Fibroblast of skin of right biceps (primary cell): ENCODE results near the gene ZC3H4.

Experiments used
- DNase-seq: peaks from one replicate; pipeline ENCODE4 v3.0.0-alpha.2; 2013

ZC3H4 gene

GRCh38 chr19:47112997-47113849 is at the start of gene ZC3H4:
Gene ZC3H4, minus strand, starts transcription at chr19:47113776. Its CDS starts 1,192 bp downstream, at chr19:47112584.
- peak; percentile 99 for DNase-seq

- DNase-seq: no peak
Observed at GRCh38 chr19:47161876-47162489, 48.4 kb upstream of the ZC3H4 start.

- DNase-seq: peak; percentile 80
Observed at GRCh38 chr19:47158879-47159503, 45.4 kb upstream of the ZC3H4 start.

- DNase-seq: no peak
Observed at GRCh38 chr19:47158367-47158791, 44.8 kb upstream of the ZC3H4 start.

GRCh38 chr19:47157431-47158321 is 44.1 kb upstream of the ZC3H4 start:
- DNase-seq: peak; percentile 76

GRCh38 chr19:47156861-47157430 is 43.4 kb upstream of the ZC3H4 start:
- peak; percentile 47 for DNase-seq

GRCh38 chr19:47155148-47155547 is 41.6 kb upstream of the ZC3H4 start:
- DNase-seq: no peak

- DNase-seq: no peak
Observed at GRCh38 chr19:47153266-47153665, 39.7 kb upstream of the ZC3H4 start.

- no peak for DNase-seq
Observed at GRCh38 chr19:47152632-47153031, 39.1 kb upstream of the ZC3H4 start.

- no peak for DNase-seq
Observed at GRCh38 chr19:47152205-47152604, 38.6 kb upstream of the ZC3H4 start.

- no peak for DNase-seq
Observed at GRCh38 chr19:47151627-47152026, 38.1 kb upstream of the ZC3H4 start.

GRCh38 chr19:47146920-47147319 is 33.3 kb upstream of the ZC3H4 start:
- DNase-seq: no peak

GRCh38 chr19:47145639-47146486 is 32.3 kb upstream of the ZC3H4 start:
- DNase-seq: no peak

- DNase-seq: no peak
Observed at GRCh38 chr19:47144630-47145029, 31.1 kb upstream of the ZC3H4 start.

GRCh38 chr19:47143322-47144073 is 29.9 kb upstream of the ZC3H4 start:
- DNase-seq: no peak

- DNase-seq: no peak
Observed at GRCh38 chr19:47142779-47143178, 29.2 kb upstream of the ZC3H4 start.

GRCh38 chr19:47141695-47142094 is 28.1 kb upstream of the ZC3H4 start:
- DNase-seq: no peak

GRCh38 chr19:47141252-47141651 is 27.7 kb upstream of the ZC3H4 start:
- peak; percentile 84 for DNase-seq

- DNase-seq: peak; percentile 27
Observed at GRCh38 chr19:47135156-47135555, 21.6 kb upstream of the ZC3H4 start.

GRCh38 chr19:47134545-47134944 is 21.0 kb upstream of the ZC3H4 start:
- no peak for DNase-seq

- DNase-seq: no peak
Observed at GRCh38 chr19:47133021-47133471, 19.5 kb upstream of the ZC3H4 start.
